NCI-H146 treated with DMSO at 0.1 percent for 48 hours (cell line): Measurements from ENCODE around the gene GALNT2.

Experiments used
- DNase-seq: peaks from one replicate; lab custom pipeline; 2025; ENCODE audit not compliant: unreplicated experiment; lab: John Stamatoyannopoulos, UW

The GALNT2 gene

GRCh38 chr1:230287674-230288315 is 220.8 kb downstream of the GALNT2 start:
- no peak for DNase-seq

GRCh38 chr1:230288641-230289349 is 221.8 kb downstream of the GALNT2 start:
- no peak for DNase-seq

- no peak for DNase-seq
Observed at GRCh38 chr1:230289350-230289644, 222.3 kb downstream of the GALNT2 start.

- no peak for DNase-seq
Observed at GRCh38 chr1:230291731-230292620, 224.9 kb downstream of the GALNT2 start.

GRCh38 chr1:230292689-230293389 is 225.8 kb downstream of the GALNT2 start:
- DNase-seq: peak; percentile 96

GRCh38 chr1:230293390-230293700 is 226.3 kb downstream of the GALNT2 start:
- no peak for DNase-seq

- DNase-seq: no peak
Observed at GRCh38 chr1:230295367-230295766, 228.3 kb downstream of the GALNT2 start.

- DNase-seq: peak; percentile 32
Observed at GRCh38 chr1:230299191-230300006, 232.4 kb downstream of the GALNT2 start.

- no peak for DNase-seq
Observed at GRCh38 chr1:230300322-230301301, 233.6 kb downstream of the GALNT2 start.

GRCh38 chr1:230301322-230301721 is 234.3 kb downstream of the GALNT2 start:
- DNase-seq: no peak

GRCh38 chr1:230301822-230302221 is 234.8 kb downstream of the GALNT2 start:
- no peak for DNase-seq

- DNase-seq: no peak
Observed at GRCh38 chr1:230303069-230303468, 236.0 kb downstream of the GALNT2 start.

GRCh38 chr1:230303822-230304221 is 236.8 kb downstream of the GALNT2 start:
- no peak for DNase-seq

- DNase-seq: no peak
Observed at GRCh38 chr1:230306169-230306568, 239.1 kb downstream of the GALNT2 start.

GRCh38 chr1:230307213-230307612 is 240.2 kb downstream of the GALNT2 start:
- DNase-seq: no peak

- peak; percentile 47 for DNase-seq
Observed at GRCh38 chr1:230308039-230308438, 241.0 kb downstream of the GALNT2 start.

GRCh38 chr1:230308821-230309220 is 241.8 kb downstream of the GALNT2 start:
- no peak for DNase-seq

- no peak for DNase-seq
Observed at GRCh38 chr1:230309646-230310177, 242.7 kb downstream of the GALNT2 start.
